Endothelial cell of umbilical vein (primary cell): ENCODE measurements around the gene ZER1. TPM values are rescaled to one million over a fixed set of nuclear protein-coding genes. Genes with fewer than 3 reads are reported as not detected.

Source experiments
- BruUV-seq: library from RNA; stranded (reverse); fragments of 400-500 nt; replicated peaks from 2 replicates; lab custom pipeline; 2021; lab: Mats Ljungman, UMichigan
- CTCF ChIA-PET: fragments of 300-600, 350-600 bp; sonication (Branson Sonifier 250); formaldehyde crosslinking; loops from one replicate; lab custom pipeline; 2021; ENCODE audit warnings: antibody characterized with exemption, inconsistent platforms; lab: Charles Lee
- POLR2A ChIA-PET: fragments of 300-600, 350-600 bp; sonication (Branson Sonifier 250); formaldehyde crosslinking; loops from one replicate; lab custom pipeline; 2021; ENCODE audit warnings: antibody characterized with exemption, inconsistent platforms; lab: Charles Lee
- DNase-seq: peaks from one replicate; pipeline ENCODE4 v3.0.0-alpha.2; 2011; ENCODE audit warnings: low read depth, low spot score
- FAIRE-seq: peaks from 2 replicates; lab custom pipeline; 2011; peaks lifted over from hg19 to GRCh38; lab: Jason Lieb, UNC
- H2AFZ ChIP-seq: 2 replicates; pipeline ENCODE4 v1.6.0; 2012; ENCODE audit warnings: low read depth, low read length, control low read depth, inconsistent platforms
- H3K27ac ChIP-seq: 2 replicates; pipeline ENCODE4 v1.5.1; 2011; ENCODE audit warnings: low read depth, mild to moderate bottlenecking, control low read depth, low read length, moderate library complexity; ENCODE audit not compliant: insufficient read depth
- H3K27me3 ChIP-seq, 2 experiments: 2 replicates each; pipeline versions ENCODE4 v1.6.0 to v1.6.1; 2011; ENCODE audit warnings: low read length in 2 of 2, mixed read lengths in 1 of 2; ENCODE audit not compliant: control insufficient read depth in 2 of 2, insufficient read depth in 2 of 2
- H3K36me3 ChIP-seq, 2 experiments: 2 replicates in 1 of 2; 3 replicates in 1 of 2; pipeline ENCODE4 v1.5.1; 2011; ENCODE audit warnings: low read length in 2 of 2, mild to moderate bottlenecking in 1 of 2, moderate library complexity in 1 of 2; ENCODE audit not compliant: control insufficient read depth in 2 of 2, insufficient read depth in 2 of 2; ENCODE audit errors: extremely low read depth in 1 of 2
- H3K4me1 ChIP-seq: 3 replicates; pipeline ENCODE4 v1.5.1; 2011; ENCODE audit warnings: mild to moderate bottlenecking, low read length; ENCODE audit not compliant: control insufficient read depth, insufficient read depth; ENCODE audit errors: extremely low read depth
- H3K4me2 ChIP-seq: 2 replicates; pipeline ENCODE4 v1.6.1; 2011; ENCODE audit warnings: low read length, control low read depth, mixed read lengths; ENCODE audit not compliant: insufficient read depth
- H3K4me3 ChIP-seq, 3 experiments: fragments of 200-600 bp in 1 of 3; sonication (generic), shearing (Covaris generic) in 1 of 3; replicated peaks in 1 of 3; 2 replicates each; pipeline ENCODE4 v1.5.1; 2011 to 2016; ENCODE audit warnings: control low read depth in 3 of 3, low read length in 3 of 3, mild to moderate bottlenecking in 2 of 3, inconsistent platforms in 1 of 3, low read depth in 1 of 3, moderate library complexity in 1 of 3; ENCODE audit not compliant: insufficient read depth in 1 of 3
- H3K79me2 ChIP-seq: 2 replicates; pipeline ENCODE4 v1.6.0; 2012; ENCODE audit warnings: low read length, inconsistent platforms; ENCODE audit not compliant: control insufficient read depth, insufficient read depth
- H3K9ac ChIP-seq: replicated peaks from 2 replicates; pipeline ENCODE3; 2011; ENCODE audit warnings: low read length, control low read depth; ENCODE audit not compliant: insufficient read depth; ENCODE audit errors: extremely low read depth
- H3K9me1 ChIP-seq: replicated peaks from 3 replicates; pipeline ENCODE4 v1.6.0; 2011; ENCODE audit warnings: mild to moderate bottlenecking, low read length; ENCODE audit not compliant: control insufficient read depth, insufficient read depth; ENCODE audit errors: extremely low read depth
- H3K9me3 ChIP-seq: replicated peaks from 2 replicates; pipeline ENCODE4 v1.5.1; 2012; ENCODE audit warnings: low read length, inconsistent platforms; ENCODE audit not compliant: control insufficient read depth, insufficient read depth
- H4K20me1 ChIP-seq: replicated peaks from 2 replicates; pipeline ENCODE3; 2011; ENCODE audit warnings: mild to moderate bottlenecking, low read length; ENCODE audit not compliant: control insufficient read depth, insufficient read depth; ENCODE audit errors: extremely low read depth
- MAX ChIP-seq: IDR thresholded peaks from 2 replicates; pipeline ENCODE4 v1.6.1; 2011; ENCODE audit not compliant: insufficient read depth, insufficient read length
- MYC ChIP-seq: IDR thresholded peaks from one replicate; pipeline ENCODE4 v1.6.1; 2011; ENCODE audit warnings: mild to moderate bottlenecking, low read depth, low read length
- POLR2A ChIP-seq: IDR thresholded peaks from 2 replicates; pipeline ENCODE4 v1.6.1; 2012; ENCODE audit warnings: low read depth, mild to moderate bottlenecking, control low read depth, low read length
- POLR2AphosphoS5 ChIP-seq: IDR thresholded peaks from 2 replicates; pipeline ENCODE4 v1.6.1; 2012; ENCODE audit warnings: low read depth, mild to moderate bottlenecking, control low read depth, low read length, moderate library complexity; ENCODE audit not compliant: insufficient read depth
- dilution Hi-C: fragments of 300-500 bp; cut with MboI; formaldehyde crosslinking; loops from one replicate; pipeline ENCODE4 v1.15.0; 2019; ENCODE audit warnings: low sequenced_read_pairs; ENCODE audit not compliant: extremely low pct_ligation_motif_present
- intact Hi-C: fragments of 100-400 bp; cut with micrococcal nuclease; formaldehyde crosslinking; loops from one replicate; pipeline ENCODE4 v1.10.0; 2022
- polyA plus RNA-seq, 4 experiments: library from polyadenylated mRNA; depleted of rRNA in 3 of 4; stranded (reverse) in 3 of 4; unstranded in 1 of 4; fragments of >200 nt; gene quantifications; 2 replicates each; pipeline versions ENCODE4 v1.2.1 to v1.2.3, GENCODE V29; 2011 to 2012; ENCODE audit warnings: missing spikeins in 1 of 4
- total RNA-seq: library from RNA; stranded (reverse); gene quantifications from 2 replicates; pipeline ENCODE4 v1.2.3, GENCODE V29; 2021

ZER1 gene
- total and polyA plus RNA-seq, 2 donors (not counting 3 experiments of a cell fraction or from before 2014, with no cell fraction given): 23.0 to 29.9 TPM

GRCh38 chr9:128706671-128707381 is 64.9 kb downstream of the ZER1 start:
- no TSS peak for BruUV-seq
- no peaks in the 10 kb centered on the region for H3K9me1 ChIP-seq
- POLR2A ChIA-PET: no interaction called here

GRCh38 chr9:128706045-128706444 is 65.7 kb downstream of the ZER1 start:
- intact Hi-C loops: no loop called here
- Histone ChIP-seq H3K9me1 (no peaks in the 10 kb centered on the region), H3K27ac (no peak overlapping the region), H3K36me3 (peaks cover 2 to 4% of the 10 kb centered on the region in 2 experiments), H4K20me1 (no peaks in the 10 kb centered on the region), H3K9me3 (no peaks in the 10 kb centered on the region), H3K4me3 (no peak overlapping the region), H3K4me1 (peaks cover 14% of the 10 kb centered on the region), H3K4me2 (no peak overlapping the region), H2AFZ (no peak overlapping the region), H3K9ac (no peak overlapping the region), H3K79me2 (peaks cover 10% of the 10 kb centered on the region), H3K27me3 (no peaks in the 10 kb centered on the region)
- no TSS peak for BruUV-seq
- no peak for FAIRE-seq
- ChIA-PET CTCF (no interaction called here), POLR2A (no interaction called here)
- dilution Hi-C loops: no loop called here
- no peak for DNase-seq
- TF ChIP-seq POLR2A (no peak), POLR2AphosphoS5 (no peak)

More at GRCh38 chr9:128706671-128707381, 64.9 kb downstream of the ZER1 start:
- Histone ChIP-seq H3K9ac (no peak overlapping the region), H3K4me3 (no peak overlapping the region), H3K4me2 (no peak overlapping the region), H4K20me1 (no peaks in the 10 kb centered on the region), H3K9me3 (no peaks in the 10 kb centered on the region), H3K79me2 (peaks cover 10% of the 10 kb centered on the region), H3K27ac (no peak overlapping the region), H3K27me3 (no peaks in the 10 kb centered on the region), H3K4me1 (peaks cover 8% of the 10 kb centered on the region), H3K36me3 (peaks cover 2 to 4% of the 10 kb centered on the region in 2 experiments), H2AFZ (no peak overlapping the region)
- CTCF ChIA-PET: no interaction called here
- intact Hi-C loops (no loop called here), dilution Hi-C loops (no loop called here)
- DNase-seq: no peak
- FAIRE-seq: no peak
- TF ChIP-seq POLR2AphosphoS5: no peak
- no peak for TF ChIP-seq MYC
- TF ChIP-seq MAX: no peak
